ENCODE measurements around the gene TXNRD1.

Gene TXNRD1

GRCh38 chr12:104299842-104300481 is 84.4 kb downstream of the TXNRD1 start:
- no peak for DNase-seq (ENCODE audit: low read depth in 2 of 3, low spot score in 2 of 3)

- DNase-seq (ENCODE audit: low read depth in 2 of 3, low spot score in 2 of 3), result peak; percentile 73 to 87 (median 80)
Observed at GRCh38 chr12:104303538-104304151, 88.1 kb downstream of the TXNRD1 start, which contains the start of gene EID3. Gene EID3 (plus strand): TSS chr12:104303739. CDS start chr12:104303935, 196 bp downstream.

- DNase-seq (ENCODE audit: low read depth in 2 of 3, low spot score in 2 of 3), result no peak
Observed at GRCh38 chr12:104304261-104305009, 88.9 kb downstream of the TXNRD1 start.

GRCh38 chr12:104305349-104305748 is 89.8 kb downstream of the TXNRD1 start:
- no peak for DNase-seq (ENCODE audit: low read depth in 2 of 3, low spot score in 2 of 3)

- DNase-seq (ENCODE audit: low read depth in 2 of 3, low spot score in 2 of 3), result no peak
Observed at GRCh38 chr12:104306376-104306775, 90.8 kb downstream of the TXNRD1 start.

- no peak for DNase-seq (ENCODE audit: low read depth in 2 of 3, low spot score in 2 of 3)
Observed at GRCh38 chr12:104306943-104307654, 91.5 kb downstream of the TXNRD1 start.

- DNase-seq (ENCODE audit: low read depth in 2 of 3, low spot score in 2 of 3), result no peak
Observed at GRCh38 chr12:104307655-104308000, 92.0 kb downstream of the TXNRD1 start.

GRCh38 chr12:104309446-104309993 is 93.9 kb downstream of the TXNRD1 start:
- no peak for DNase-seq (ENCODE audit: low read depth in 2 of 3, low spot score in 2 of 3)

- DNase-seq (ENCODE audit: low read depth in 2 of 3, low spot score in 2 of 3), result no peak
Observed at GRCh38 chr12:104310751-104311633, 95.4 kb downstream of the TXNRD1 start.

GRCh38 chr12:104312202-104312601 is 96.6 kb downstream of the TXNRD1 start:
- no peak for DNase-seq (ENCODE audit: low read depth in 2 of 3, low spot score in 2 of 3)

GRCh38 chr12:104312654-104313053 is 97.1 kb downstream of the TXNRD1 start:
- DNase-seq (ENCODE audit: low read depth in 2 of 3, low spot score in 2 of 3), result no peak

- no peak for DNase-seq (ENCODE audit: low read depth in 2 of 3, low spot score in 2 of 3)
Observed at GRCh38 chr12:104313568-104314241, 98.1 kb downstream of the TXNRD1 start.

- no peak for DNase-seq (ENCODE audit: low read depth in 2 of 3, low spot score in 2 of 3)
Observed at GRCh38 chr12:104314242-104314614, 98.6 kb downstream of the TXNRD1 start.

GRCh38 chr12:104315326-104316224 is 100.0 kb downstream of the TXNRD1 start:
- DNase-seq (ENCODE audit: low read depth in 2 of 3, low spot score in 2 of 3), result no peak

GRCh38 chr12:104316936-104317335 is 101.4 kb downstream of the TXNRD1 start:
- DNase-seq (ENCODE audit: low read depth in 2 of 3, low spot score in 2 of 3), result no peak

GRCh38 chr12:104317538-104318210 is 102.1 kb downstream of the TXNRD1 start:
- DNase-seq (ENCODE audit: low read depth in 2 of 3, low spot score in 2 of 3), result no peak

- DNase-seq (ENCODE audit: low read depth in 2 of 3, low spot score in 2 of 3), result no peak
Observed at GRCh38 chr12:104319028-104319427, 103.4 kb downstream of the TXNRD1 start.

- no peak for DNase-seq (ENCODE audit: low read depth in 2 of 3, low spot score in 2 of 3)
Observed at GRCh38 chr12:104319918-104320626, 104.5 kb downstream of the TXNRD1 start.

All from activated CD8-positive, alpha-beta memory T cell treated with anti-CD3 and anti-CD28 coated beads for 48 hours (primary cell).